GM12878 (cell line): Measurements from ENCODE around the gene MRPS18A. TPM values are rescaled to one million over a fixed set of nuclear protein-coding genes. Genes with fewer than 3 reads are reported as not detected.

ENCODE experiments used
- ATAC-seq: fragments of 200-7000 bp; cut with Tn5 transposase; 3 replicates; pipeline ENCODE4 v1.9.1; 2020; ENCODE audit warnings: mild to moderate bottlenecking, moderate library complexity
- BruUV-seq: library from RNA; stranded (reverse); fragments of 400-500 nt; replicated peaks from 2 replicates; lab custom pipeline; 2021; lab: Mats Ljungman, UMichigan
- CTCF ChIA-PET: fragments of 300-600 bp; sonication (Branson Sonifier 250); formaldehyde crosslinking; extraction: SDS; loops from one replicate; lab custom pipeline; 2021; ENCODE audit warnings: inconsistent platforms; lab: Yijun Ruan, JAX
- POLR2A ChIA-PET: fragments of 350-600 bp; formaldehyde crosslinking; extraction: SDS; loops from one replicate; lab custom pipeline; 2021; ENCODE audit warnings: inconsistent platforms; lab: Charles Lee
- RAD21 ChIA-PET: fragments of 300-600 bp; sonication (Branson Sonifier 250); formaldehyde crosslinking; loops from one replicate; lab custom pipeline; 2023; ENCODE audit warnings: antibody characterized with exemption; ENCODE audit not compliant: unreplicated experiment; lab: Charles Lee
- SMC1A ChIA-PET: fragments of 300-600 bp; sonication (Branson Sonifier 250); formaldehyde crosslinking; loops from one replicate; lab custom pipeline; 2023; ENCODE audit not compliant: unreplicated experiment, uncharacterized antibody; lab: Charles Lee
- DNase-seq: peaks from one replicate; pipeline ENCODE4 v3.0.0-alpha.2; 2011; ENCODE audit warnings: low read depth, low spot score
- FAIRE-seq: peaks from 3 replicates; lab custom pipeline; 2011; peaks lifted over from hg19 to GRCh38; lab: Jason Lieb, UNC
- H2AFZ ChIP-seq: 2 replicates; pipeline ENCODE4 v1.6.0; 2011; ENCODE audit warnings: low read depth, low read length, control low read depth; ENCODE audit not compliant: control insufficient read depth
- H3K27ac ChIP-seq: 2 replicates; pipeline ENCODE4 v1.5.1; 2011; ENCODE audit warnings: control low read depth; ENCODE audit not compliant: control insufficient read depth, insufficient read depth
- H3K27me3 ChIP-seq, 2 experiments: replicated peaks in 1 of 2; 2 replicates each; pipeline versions ENCODE4 v1.6.0 to v1.6.1; 2011; ENCODE audit warnings: low read length in 1 of 2; ENCODE audit not compliant: control insufficient read depth in 2 of 2, insufficient read depth in 2 of 2
- H3K36me3 ChIP-seq, 2 experiments: 2 replicates each; pipeline ENCODE4 v1.5.1; 2011; ENCODE audit warnings: low read length in 1 of 2; ENCODE audit not compliant: control insufficient read depth in 2 of 2, insufficient read depth in 2 of 2
- H3K4me1 ChIP-seq: 2 replicates; pipeline ENCODE4 v1.6.1; 2011; ENCODE audit warnings: mild to moderate bottlenecking, low read length, moderate library complexity, mixed read lengths; ENCODE audit not compliant: control insufficient read depth, insufficient read depth
- H3K4me2 ChIP-seq: 2 replicates; pipeline ENCODE4 v1.6.0; 2011; ENCODE audit warnings: control low read depth; ENCODE audit not compliant: control insufficient read depth, insufficient read depth
- H3K4me3 ChIP-seq: fragments of 200-600 bp; sonication (generic); 2 replicates; pipeline ENCODE4 v1.5.1; 2016
- H3K79me2 ChIP-seq: 2 replicates; pipeline ENCODE4 v1.6.0; 2011; ENCODE audit warnings: low read length; ENCODE audit not compliant: control insufficient read depth, insufficient read depth
- H3K9ac ChIP-seq: 2 replicates; pipeline ENCODE4 v1.8.0; 2011; ENCODE audit warnings: low read length, control low read depth, mixed read lengths; ENCODE audit not compliant: control insufficient read depth, insufficient read depth
- H3K9me3 ChIP-seq: replicated peaks from 3 replicates; pipeline ENCODE4 v1.5.1; 2011; ENCODE audit warnings: mild to moderate bottlenecking, low read length; ENCODE audit not compliant: control insufficient read depth, insufficient read depth
- H4K20me1 ChIP-seq: 2 replicates; pipeline ENCODE4 v1.6.0; 2011; ENCODE audit not compliant: control insufficient read depth, insufficient read depth
- EP300 ChIP-seq, 2 experiments: fragments of 150-350 bp in 1 of 2; IDR thresholded peaks; 2 replicates each; pipeline ENCODE4 v1.6.1; 2011 to 2012; ENCODE audit warnings: low read depth in 2 of 2, low read length in 2 of 2, borderline replicate concordance in 1 of 2, improper control_type of control experiment in 1 of 2, inconsistent platforms in 1 of 2; ENCODE audit not compliant: control insufficient read depth in 1 of 2
- ESRRA ChIP-seq: IDR thresholded peaks from 2 replicates; pipeline ENCODE4 v1.6.1; 2012; ENCODE audit warnings: mild to moderate bottlenecking, low read length, improper control_type of control experiment
- JUND ChIP-seq: IDR thresholded peaks from 2 replicates; pipeline ENCODE4 v1.6.1; 2012; ENCODE audit warnings: low read depth, mild to moderate bottlenecking, low read length, improper control_type of control experiment, moderate library complexity
- MYB ChIP-seq: fragments of 150-350 bp; IDR thresholded peaks from 2 replicates; pipeline ENCODE4 v1.6.1; 2014; ENCODE audit warnings: mild to moderate bottlenecking, low read depth, low read length, borderline replicate concordance
- RBBP5 ChIP-seq: fragments of 200-600 bp; sonication (generic); conservative IDR thresholded peaks from 2 replicates; pipeline ENCODE4 v1.6.1; 2016
- RUNX3 ChIP-seq: IDR thresholded peaks from 2 replicates; pipeline ENCODE4 v1.6.1; 2012; ENCODE audit warnings: low read length, inconsistent platforms
- SMAD1 ChIP-seq: fragments of 450-650 bp; IDR thresholded peaks from 2 replicates; pipeline ENCODE4 v1.6.1; 2018; ENCODE audit warnings: mild to moderate bottlenecking, low read depth; ENCODE audit not compliant: partially characterized antibody
- STAT3 ChIP-seq: IDR thresholded peaks from 2 replicates; pipeline ENCODE4 v1.6.1; 2011; ENCODE audit warnings: low read depth, low read length, improper control_type of control experiment
- TARDBP ChIP-seq: IDR thresholded peaks from 2 replicates; pipeline ENCODE4 v1.6.1; 2016; ENCODE audit warnings: borderline replicate concordance
- TBL1XR1 ChIP-seq: IDR thresholded peaks from 2 replicates; pipeline ENCODE4 v1.6.1; 2012; ENCODE audit warnings: low read depth, low read length, improper control_type of control experiment
- TCF12 ChIP-seq: IDR thresholded peaks from 2 replicates; pipeline ENCODE4 v1.6.1; 2011; ENCODE audit warnings: low read depth, mild to moderate bottlenecking, low read length
- ZNF274 ChIP-seq: IDR thresholded peaks from one replicate; pipeline ENCODE4 v1.8.0; 2011; ENCODE audit not compliant: insufficient read length, insufficient read depth
- WGBS: methylation state at CpG from one replicate; pipeline ENCODE4 v1.1.6; 2016; ENCODE audit warnings: low lambda C conversion rate; ENCODE audit not compliant: insufficient replicate concordance, insufficient coverage; ENCODE audit errors: missing lambda C conversion rate; 5-methylcytosine and 5-hydroxymethylcytosine counted together
- in situ Hi-C: fragments of 300-500 bp; cut with MboI; formaldehyde crosslinking; loops from 9 replicates; pipeline ENCODE4 v1.14.3; 2018; ENCODE audit warnings: mixed read lengths
- intact Hi-C: fragments of 100-400 bp; cut with micrococcal nuclease; formaldehyde crosslinking; loops from one replicate; pipeline ENCODE4 v1.14.2; 2022; ENCODE audit not compliant: unreplicated experiment
- polyA plus RNA-seq, 11 experiments: library from polyadenylated mRNA; depleted of rRNA in 4 of 11; unstranded in 6 of 11; stranded (reverse) in 5 of 11; fragments of >200 nt; fragmentation: Nextera tagmentation in 4 of 11; fragmentation: Illumina TruSeq in 1 of 11; extraction: Ambion mirVana in 4 of 11; extraction: Trizol in 1 of 11; gene quantifications; 1 replicate in 1 of 11; 2 replicates in 10 of 11; pipeline versions ENCODE4 v1.2.1 to v1.2.3, GENCODE V29; 2011 to 2016; ENCODE audit warnings: inconsistent platforms in 2 of 11, missing spikeins in 2 of 11, low read depth in 1 of 11
- total RNA-seq, 4 experiments: library from RNA; depleted of rRNA in 3 of 4; stranded (reverse); fragments of >200 nt in 3 of 4; fragmentation: Illumina TruSeq in 1 of 4; extraction: Trizol in 1 of 4; gene quantifications; 2 replicates each; pipeline versions ENCODE4 v1.2.1 to v1.2.3, GENCODE V29; 2013 to 2021
- TF ChIP-seq, protein P1 (sequence below): IDR thresholded peaks from 2 replicates; pipeline ENCODE4 v1.6.1; 2011; ENCODE audit warnings: borderline replicate concordance, low read depth, mild to moderate bottlenecking, moderate library complexity, low read length; ENCODE audit not compliant: insufficient read depth, poor library complexity, severe bottlenecking
- TF ChIP-seq, protein P2 (sequence below): fragments of 150-350 bp; IDR thresholded peaks from 2 replicates; pipeline ENCODE4 v1.6.1; 2016; ENCODE audit warnings: low read depth, low read length
- TF ChIP-seq, protein P3 (sequence below), 3 experiments: IDR thresholded peaks in 2 of 3; conservative IDR thresholded peaks in 1 of 3; 2 replicates each; pipeline ENCODE4 v1.5.1; 2011; ENCODE audit warnings: low read depth in 3 of 3, low read length in 3 of 3, mild to moderate bottlenecking in 3 of 3, control low read depth in 2 of 3, moderate library complexity in 2 of 3, inconsistent platforms in 1 of 3, mixed read lengths in 1 of 3; ENCODE audit not compliant: control insufficient read depth in 2 of 3, insufficient read depth in 1 of 3; ENCODE audit errors: extremely low read depth in 1 of 3

Gene MRPS18A
- total and polyA plus RNA-seq, 10 of the 15 experiments (the other 5 are each of a cell fraction or from before 2014, with no cell fraction given) = 66.3 to 158 (median 98.7) TPM

DNA sequence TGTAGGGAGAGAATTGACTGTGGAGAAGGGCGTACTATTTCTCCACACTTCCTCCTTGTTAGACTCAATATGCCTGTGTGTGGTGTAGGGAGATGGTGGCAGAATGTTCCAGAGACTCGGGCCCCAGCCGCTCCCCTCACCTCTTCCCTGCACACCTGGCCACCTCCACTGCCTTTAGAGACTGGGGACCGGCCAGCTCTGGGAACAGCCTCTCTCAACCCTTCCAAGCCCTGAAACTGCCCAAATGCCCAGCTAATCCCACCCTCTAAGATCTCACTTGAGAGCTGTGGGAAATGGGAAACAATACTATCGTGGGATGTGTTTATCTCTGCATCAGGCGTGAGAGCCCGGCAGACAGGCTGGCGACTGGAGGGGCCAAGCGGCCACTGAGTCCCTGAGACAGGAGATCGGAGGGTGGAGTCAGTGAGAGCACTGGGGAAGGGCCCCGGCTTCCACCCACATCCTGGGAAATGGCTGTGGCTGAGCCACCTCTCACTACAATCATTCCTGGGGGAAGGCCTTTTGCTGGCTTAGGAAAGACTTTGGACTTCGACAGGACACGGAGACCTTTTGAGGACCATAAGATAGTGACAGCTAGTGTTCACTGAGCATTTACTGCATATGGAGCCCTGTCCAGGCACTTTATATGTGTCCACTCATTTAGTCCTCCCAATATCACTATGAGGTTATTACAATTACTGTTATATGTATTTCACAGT is 31.0 kb upstream of the MRPS18A start:
- Histone ChIP-seq H3K4me2 (no peak overlapping the region), H3K79me2 (no peaks in the 10 kb centered on the region), H3K9me3 (no peaks in the 10 kb centered on the region), H3K4me3 (no peak overlapping the region), H4K20me1 (no peaks in the 10 kb centered on the region), H3K27me3 (no peaks in the 10 kb centered on the region), H2AFZ (no peak overlapping the region), H3K4me1 (peaks cover 28% of the 10 kb centered on the region), H3K27ac (no peak overlapping the region), H3K36me3 (no peaks in the 10 kb centered on the region), H3K9ac (no peak overlapping the region)
- in situ Hi-C loops (no loop called here), intact Hi-C loops (no loop called here)
- FAIRE-seq (no peak), ATAC-seq (no peak), DNase-seq (no peak)
- no TSS peak for BruUV-seq
- TF ChIP-seq TCF12 (no peak), ESRRA (no peak), RBBP5 (no peak), ZNF274 (no peak), TARDBP (no peak), JUND (no peak), SMAD1 (no peak), TBL1XR1 (no peak), STAT3 (no peak), MYB (no peak), EP300 (IDR thresholded peaks at IDR 0.05; ENCODE audit: borderline replicate concordance in 1 of 2, control insufficient read depth in 1 of 2, low read depth in 2 of 2, low read length in 2 of 2) (no peak), RUNX3 (no peak)
- TF ChIP-seq, protein P1, sequence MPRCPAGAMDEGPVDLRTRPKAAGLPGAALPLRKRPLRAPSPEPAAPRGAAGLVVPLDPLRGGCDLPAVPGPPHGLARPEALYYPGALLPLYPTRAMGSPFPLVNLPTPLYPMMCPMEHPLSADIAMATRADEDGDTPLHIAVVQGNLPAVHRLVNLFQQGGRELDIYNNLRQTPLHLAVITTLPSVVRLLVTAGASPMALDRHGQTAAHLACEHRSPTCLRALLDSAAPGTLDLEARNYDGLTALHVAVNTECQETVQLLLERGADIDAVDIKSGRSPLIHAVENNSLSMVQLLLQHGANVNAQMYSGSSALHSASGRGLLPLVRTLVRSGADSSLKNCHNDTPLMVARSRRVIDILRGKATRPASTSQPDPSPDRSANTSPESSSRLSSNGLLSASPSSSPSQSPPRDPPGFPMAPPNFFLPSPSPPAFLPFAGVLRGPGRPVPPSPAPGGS = no peak
- TF ChIP-seq, protein P2, sequence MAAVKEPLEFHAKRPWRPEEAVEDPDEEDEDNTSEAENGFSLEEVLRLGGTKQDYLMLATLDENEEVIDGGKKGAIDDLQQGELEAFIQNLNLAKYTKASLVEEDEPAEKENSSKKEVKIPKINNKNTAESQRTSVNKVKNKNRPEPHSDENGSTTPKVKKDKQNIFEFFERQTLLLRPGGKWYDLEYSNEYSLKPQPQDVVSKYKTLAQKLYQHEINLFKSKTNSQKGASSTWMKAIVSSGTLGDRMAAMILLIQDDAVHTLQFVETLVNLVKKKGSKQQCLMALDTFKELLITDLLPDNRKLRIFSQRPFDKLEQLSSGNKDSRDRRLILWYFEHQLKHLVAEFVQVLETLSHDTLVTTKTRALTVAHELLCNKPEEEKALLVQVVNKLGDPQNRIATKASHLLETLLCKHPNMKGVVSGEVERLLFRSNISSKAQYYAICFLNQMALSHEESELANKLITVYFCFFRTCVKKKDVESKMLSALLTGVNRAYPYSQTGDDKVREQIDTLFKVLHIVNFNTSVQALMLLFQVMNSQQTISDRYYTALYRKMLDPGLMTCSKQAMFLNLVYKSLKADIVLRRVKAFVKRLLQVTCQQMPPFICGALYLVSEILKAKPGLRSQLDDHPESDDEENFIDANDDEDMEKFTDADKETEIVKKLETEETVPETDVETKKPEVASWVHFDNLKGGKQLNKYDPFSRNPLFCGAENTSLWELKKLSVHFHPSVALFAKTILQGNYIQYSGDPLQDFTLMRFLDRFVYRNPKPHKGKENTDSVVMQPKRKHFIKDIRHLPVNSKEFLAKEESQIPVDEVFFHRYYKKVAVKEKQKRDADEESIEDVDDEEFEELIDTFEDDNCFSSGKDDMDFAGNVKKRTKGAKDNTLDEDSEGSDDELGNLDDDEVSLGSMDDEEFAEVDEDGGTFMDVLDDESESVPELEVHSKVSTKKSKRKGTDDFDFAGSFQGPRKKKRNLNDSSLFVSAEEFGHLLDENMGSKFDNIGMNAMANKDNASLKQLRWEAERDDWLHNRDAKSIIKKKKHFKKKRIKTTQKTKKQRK = no peak
- TF ChIP-seq, protein P3, sequence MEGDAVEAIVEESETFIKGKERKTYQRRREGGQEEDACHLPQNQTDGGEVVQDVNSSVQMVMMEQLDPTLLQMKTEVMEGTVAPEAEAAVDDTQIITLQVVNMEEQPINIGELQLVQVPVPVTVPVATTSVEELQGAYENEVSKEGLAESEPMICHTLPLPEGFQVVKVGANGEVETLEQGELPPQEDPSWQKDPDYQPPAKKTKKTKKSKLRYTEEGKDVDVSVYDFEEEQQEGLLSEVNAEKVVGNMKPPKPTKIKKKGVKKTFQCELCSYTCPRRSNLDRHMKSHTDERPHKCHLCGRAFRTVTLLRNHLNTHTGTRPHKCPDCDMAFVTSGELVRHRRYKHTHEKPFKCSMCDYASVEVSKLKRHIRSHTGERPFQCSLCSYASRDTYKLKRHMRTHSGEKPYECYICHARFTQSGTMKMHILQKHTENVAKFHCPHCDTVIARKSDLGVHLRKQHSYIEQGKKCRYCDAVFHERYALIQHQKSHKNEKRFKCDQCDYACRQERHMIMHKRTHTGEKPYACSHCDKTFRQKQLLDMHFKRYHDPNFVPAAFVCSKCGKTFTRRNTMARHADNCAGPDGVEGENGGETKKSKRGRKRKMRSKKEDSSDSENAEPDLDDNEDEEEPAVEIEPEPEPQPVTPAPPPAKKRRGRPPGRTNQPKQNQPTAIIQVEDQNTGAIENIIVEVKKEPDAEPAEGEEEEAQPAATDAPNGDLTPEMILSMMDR (IDR thresholded peaks at IDR 0.05 in 2 of 3, conservative IDR thresholded peaks at IDR 0.05 in 1 of 3; ENCODE audit: control insufficient read depth in 2 of 3, extremely low read depth in 1 of 3, insufficient read depth in 1 of 3, low read depth in 3 of 3, low read length in 3 of 3) = no peak
- SMC1A ChIA-PET = interaction anchor here (0.8 to 1.4 kb wide), 4 partner anchors 48 to 361 kb away, joined by 3 to 4 read pairs (median 3); no protein-coding TSS in a partner anchor
- RAD21 ChIA-PET = no interaction called here
- POLR2A ChIA-PET = interaction anchor here (0.6 kb wide), 2 partner anchors 9 to 25 kb away, joined by 3 read pairs; no protein-coding TSS in a partner anchor
- CTCF ChIA-PET = interaction anchor here (1.2 to 1.9 kb wide), 3 partner anchors 15 to 55 kb away, joined by 4 to 14 read pairs (median 5); no protein-coding TSS in a partner anchor
- WGBS = 80% methylated on average over 13 of the region's 13 CpGs
